Naive thymus-derived CD4-positive, alpha-beta T cell (primary cell): ENCODE data around the gene KLHL36. TPM values are rescaled to one million over a fixed set of nuclear protein-coding genes. Genes with fewer than 3 reads are reported as not detected.

Experiments used
- ATAC-seq: fragments of 150-1000 bp; cut with Tn5 transposase; 2 replicates; pipeline ENCODE4 v1.10.0; 2021; ENCODE audit warnings: mild to moderate bottlenecking, moderate library complexity
- CTCF ChIA-PET: fragments of 350-600 bp; sonication (Branson Sonifier 250); formaldehyde crosslinking; loops from one replicate; lab custom pipeline; 2021; ENCODE audit warnings: antibody characterized with exemption; lab: Charles Lee
- POLR2A ChIA-PET: fragments of 350-600 bp; sonication (Branson Sonifier 250); formaldehyde crosslinking; loops from one replicate; lab custom pipeline; 2021; ENCODE audit warnings: antibody characterized with exemption, inconsistent platforms; lab: Charles Lee
- DNase-seq, 9 donors: peaks; one replicate each; pipeline versions ENCODE4 v3.0.0 to v3.0.0-alpha.2; 2020 to 2022; ENCODE audit warnings: mixed read lengths in 1 of 9
- H3K27ac ChIP-seq: one replicate; pipeline ENCODE4 v1.7.0; 2013; ENCODE audit warnings: mild to moderate bottlenecking, low read depth, low read length, moderate library complexity
- H3K27me3 ChIP-seq, 2 donors: one replicate each; pipeline ENCODE4 v1.7.0; 2013; ENCODE audit warnings: low read length in 2 of 2, mild to moderate bottlenecking in 2 of 2, moderate library complexity in 2 of 2; ENCODE audit not compliant: control insufficient read depth in 2 of 2, insufficient read depth in 2 of 2
- H3K36me3 ChIP-seq, 3 experiments: 1 replicate in 2 of 3; 2 replicates in 1 of 3; pipeline ENCODE4 v1.7.0; 2013; ENCODE audit warnings: low read length in 3 of 3, mild to moderate bottlenecking in 3 of 3, moderate library complexity in 1 of 3; ENCODE audit not compliant: insufficient read depth in 3 of 3, control insufficient read depth in 2 of 3
- H3K4me1 ChIP-seq, 2 donors: one replicate each; pipeline ENCODE4 v1.7.0; 2013; ENCODE audit warnings: low read length in 2 of 2, mild to moderate bottlenecking in 2 of 2, moderate library complexity in 1 of 2; ENCODE audit not compliant: control insufficient read depth in 2 of 2, insufficient read depth in 2 of 2
- H3K4me3 ChIP-seq: 2 replicates; pipeline ENCODE4 v1.7.0; 2013; ENCODE audit warnings: mild to moderate bottlenecking, low read length
- H3K9me3 ChIP-seq, 3 experiments: 1 replicate in 2 of 3; 2 replicates in 1 of 3; pipeline ENCODE4 v1.7.0; 2013; ENCODE audit warnings: low read length in 3 of 3; ENCODE audit not compliant: control insufficient read depth in 2 of 3
- H3K27ac Mint-ChIP-seq, 9 donors: one replicate each; pipeline ENCODE4 v1.8.0; 2020 to 2022; ENCODE audit warnings: mixed read lengths in 9 of 9, mild to moderate bottlenecking in 8 of 9, moderate library complexity in 5 of 9, inconsistent platforms in 2 of 9
- H3K27me3 Mint-ChIP-seq, 5 donors: one replicate each; pipeline ENCODE4 v1.8.0; 2021 to 2022; ENCODE audit warnings: mixed read lengths in 5 of 5, mild to moderate bottlenecking in 1 of 5
- H3K36me3 Mint-ChIP-seq, 5 donors: one replicate each; pipeline ENCODE4 v1.8.0; 2020 to 2022; ENCODE audit warnings: mixed read lengths in 5 of 5, mild to moderate bottlenecking in 3 of 5, inconsistent platforms in 1 of 5
- H3K4me1 Mint-ChIP-seq, 7 donors: one replicate each; pipeline ENCODE4 v1.8.0; 2020 to 2022; ENCODE audit warnings: mixed read lengths in 7 of 7, mild to moderate bottlenecking in 3 of 7, inconsistent platforms in 1 of 7
- H3K4me3 Mint-ChIP-seq, 10 donors: one replicate each; pipeline ENCODE4 v1.8.0; 2020 to 2022; ENCODE audit warnings: mild to moderate bottlenecking in 10 of 10, mixed read lengths in 10 of 10, moderate library complexity in 6 of 10, inconsistent platforms in 2 of 10
- H3K9me3 Mint-ChIP-seq, 11 donors: one replicate each; pipeline ENCODE4 v1.8.0; 2020 to 2022; ENCODE audit warnings: mixed read lengths in 11 of 11, mild to moderate bottlenecking in 4 of 11, inconsistent platforms in 1 of 11, moderate library complexity in 1 of 11
- intact Hi-C, 2 donors: fragments of 100-400 bp; cut with micrococcal nuclease; formaldehyde crosslinking; loops; one replicate each; pipeline ENCODE4 v1.15.1; 2023
- polyA plus RNA-seq, 2 donors: library from polyadenylated mRNA; unstranded; fragments of 300-500 nt; fragmentation: Illumina TruSeq; gene quantifications; one replicate each; pipeline ENCODE4 v1.2.3, GENCODE V29; 2021
- total RNA-seq, 6 experiments: library from RNA in 5 of 6; stranded (reverse) in 5 of 6; gene quantifications; 1 replicate in 5 of 6; 2 replicates in 1 of 6; pipeline ENCODE4 v1.2.3 and lab custom pipeline; 2021 to 2026

KLHL36 gene
- total and polyA plus RNA-seq, 7 experiments from 2014 or later = 45.8 to 161 (median 80.0) TPM

DNA sequence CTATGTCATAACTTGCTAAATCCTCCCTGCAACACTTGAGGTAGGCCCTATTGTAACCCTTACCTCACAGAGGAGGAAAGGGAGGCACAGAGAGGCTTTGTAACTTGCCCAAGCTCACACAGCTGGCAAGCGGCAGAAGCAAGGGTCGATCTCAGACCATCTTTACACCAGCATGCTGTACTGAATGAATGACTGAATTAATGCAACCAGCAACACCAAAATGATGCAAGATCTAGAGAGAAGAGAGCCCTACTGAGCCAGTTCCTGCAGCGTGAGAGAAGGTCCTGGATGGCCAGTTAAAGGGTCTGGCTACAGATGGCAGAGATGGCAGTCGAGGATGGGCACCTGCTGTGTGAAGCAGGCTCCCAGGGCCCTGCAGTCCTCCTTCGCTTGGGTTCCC lies 8.2 kb upstream of the KLHL36 start:
- Mint-ChIP-seq H3K4me1 (peaks cover 37 to 59% (median 54%) of the 10 kb centered on the region in 7 donors), H3K4me3 (peak overlapping the region in 7 of 10 donors; percentile 33 to 69 (median 42)), H3K27ac (peak overlapping the region in 7 of 9 donors; percentile 14 to 83 (median 70)), H3K36me3 (peaks cover 0 to 1% (median 0%) of the 10 kb centered on the region in 5 donors), H3K27me3 (peaks cover 0 to 33% (median 0%) of the 10 kb centered on the region in 5 donors), H3K9me3 (peaks cover 0 to 2% (median 0%) of the 10 kb centered on the region in 11 donors)
- no peak overlapping the region for H3K4me3 ChIP-seq
- H3K9me3 ChIP-seq = no peaks in the 10 kb centered on the region
- peaks cover 7 to 37% of the 10 kb centered on the region in 2 donors for H3K4me1 ChIP-seq
- DNase-seq (no peak), ATAC-seq (no peak)
- no peaks in the 10 kb centered on the region for H3K27me3 ChIP-seq
- H3K27ac ChIP-seq = no peak overlapping the region
- no peaks in the 10 kb centered on the region for H3K36me3 ChIP-seq
- POLR2A ChIA-PET = interaction anchor here (1.1 to 1.4 kb wide), 2 partner anchors 10 to 11 kb away, joined by 3 to 6 read pairs; no protein-coding TSS in a partner anchor
- intact Hi-C loops = loop anchor here in 1 of 2 donors (10.0 kb wide), 1 partner anchor 385 kb away; the partner anchor contains the start of gene KIAA0513
- CTCF ChIA-PET = interaction anchor here (3.0 kb wide), 1 partner anchor 18 kb away, joined by 11 read pairs; no protein-coding TSS in a partner anchor

DNA sequence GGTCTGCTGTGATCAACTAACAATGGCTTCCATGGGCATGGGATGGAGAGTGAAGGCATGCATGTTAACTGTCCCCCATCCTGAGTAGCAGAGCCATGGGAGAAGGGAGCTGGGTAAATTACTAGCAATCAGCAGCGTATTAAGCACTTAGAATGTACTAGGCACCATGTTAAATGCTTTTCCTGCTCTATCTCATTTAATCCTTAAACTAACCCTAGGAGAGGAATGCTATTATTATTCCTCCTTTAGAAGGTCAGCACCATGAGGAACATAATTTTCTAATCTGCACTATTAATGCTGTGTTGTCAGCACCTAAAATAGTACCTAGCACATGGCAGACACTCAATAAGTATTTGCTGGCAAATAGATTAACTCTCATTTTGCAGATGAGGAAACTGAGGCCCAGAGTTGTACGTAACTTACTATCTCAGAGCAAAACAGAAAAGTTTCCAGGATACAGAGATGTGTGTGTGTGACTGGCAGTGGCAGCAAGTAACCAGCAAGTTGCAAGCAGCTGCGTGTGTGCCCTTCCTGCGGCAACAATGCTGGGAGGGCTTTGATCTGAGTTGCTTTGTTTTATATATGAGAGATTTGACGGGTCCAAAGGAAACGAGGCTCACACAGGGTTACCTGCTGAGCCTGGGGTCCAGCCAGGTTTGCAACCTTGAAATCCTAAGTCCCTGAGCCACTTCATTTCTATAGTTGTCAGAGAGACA lies 6.5 kb upstream of the KLHL36 start:
- POLR2A ChIA-PET = interaction anchor here (0.6 to 1.6 kb wide), 9 partner anchors 10 to 137 kb away, joined by 3 to 6 read pairs (median 3); no protein-coding TSS in a partner anchor
- H3K4me1 Mint-ChIP-seq = peaks cover 40 to 60% (median 58%) of the 10 kb centered on the region in 7 donors
- intact Hi-C loops = loop anchor here in 1 of 2 donors (1.0 to 10.0 kb wide), 3 partner anchors 10 to 383 kb away; partner anchors contain the start of gene KIAA0513
- Histone ChIP-seq H3K4me1 (peaks cover 7 to 37% of the 10 kb centered on the region in 2 donors), H3K4me3 (peak overlapping the region; percentile 17), H3K27ac (peak overlapping the region; percentile 52), H3K27me3 (no peaks in the 10 kb centered on the region), H3K36me3 (no peaks in the 10 kb centered on the region), H3K9me3 (no peaks in the 10 kb centered on the region)
- DNase-seq (peak in 7 of 9 donors; percentile 30 to 61 (median 45)), ATAC-seq (peak; percentile 48)
- H3K27ac Mint-ChIP-seq = peak overlapping the region; percentile 59 to 90 (median 83)
- CTCF ChIA-PET = interaction anchor here (0.7 to 3.0 kb wide), 6 partner anchors 19 to 131 kb away, joined by 3 to 11 read pairs (median 4); no protein-coding TSS in a partner anchor
- peaks cover 0 to 1% (median 0%) of the 10 kb centered on the region in 5 donors for H3K36me3 Mint-ChIP-seq
- H3K9me3 Mint-ChIP-seq = peaks cover 0 to 4% (median 0%) of the 10 kb centered on the region in 11 donors
- H3K27me3 Mint-ChIP-seq = peaks cover 0 to 37% (median 0%) of the 10 kb centered on the region in 5 donors
- H3K4me3 Mint-ChIP-seq = peak overlapping the region; percentile 64 to 84 (median 74)

DNA sequence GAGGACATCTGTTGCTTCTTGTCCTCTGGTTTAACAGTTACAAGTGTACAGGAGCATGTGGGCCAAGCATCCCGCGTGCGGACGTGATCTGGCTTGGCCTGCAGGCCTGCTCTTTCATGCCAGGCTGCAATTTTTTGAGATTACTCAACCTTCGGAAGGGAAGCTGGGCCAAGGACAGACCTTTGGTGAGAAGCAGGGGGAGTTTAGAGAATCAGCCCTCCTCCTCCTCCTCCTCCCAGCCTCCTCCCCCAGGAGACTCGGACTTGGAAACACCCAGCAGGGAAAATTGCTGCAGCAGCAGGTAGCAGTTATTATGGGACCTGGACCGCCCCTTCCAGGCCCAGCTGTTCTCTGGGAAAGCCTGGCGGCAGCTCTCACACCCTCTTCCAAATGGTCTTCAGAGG lies 5.1 kb upstream of the KLHL36 start:
- no peak for ATAC-seq
- ChIA-PET POLR2A (interaction anchor here (0.9 to 1.6 kb wide), 4 partner anchors 15 to 89 kb away, joined by 3 to 6 read pairs (median 3); no protein-coding TSS in a partner anchor), CTCF (interaction anchor here (1.9 to 3.0 kb wide), 2 partner anchors 21 to 29 kb away, joined by 9 to 11 read pairs; no protein-coding TSS in a partner anchor)
- H3K36me3 ChIP-seq = no peaks in the 10 kb centered on the region
- H3K4me1 ChIP-seq = peaks cover 7 to 40% of the 10 kb centered on the region in 2 donors
- no peaks in the 10 kb centered on the region for H3K27me3 ChIP-seq
- Mint-ChIP-seq H3K36me3 (peaks cover 0 to 4% (median 0%) of the 10 kb centered on the region in 5 donors), H3K9me3 (peaks cover 0 to 7% (median 0%) of the 10 kb centered on the region in 11 donors), H3K4me3 (no peak overlapping the region), H3K27ac (no peak overlapping the region), H3K27me3 (peaks cover 0 to 41% (median 0%) of the 10 kb centered on the region in 5 donors), H3K4me1 (peaks cover 41 to 54% (median 52%) of the 10 kb centered on the region in 7 donors)
- no peak overlapping the region for H3K27ac ChIP-seq
- H3K4me3 ChIP-seq = no peak overlapping the region
- DNase-seq = no peak
- intact Hi-C loops = loop anchor here in 1 of 2 donors (10.0 kb wide), 1 partner anchor 382 kb away; the partner anchor contains the start of gene KIAA0513
- H3K9me3 ChIP-seq = no peaks in the 10 kb centered on the region

DNA sequence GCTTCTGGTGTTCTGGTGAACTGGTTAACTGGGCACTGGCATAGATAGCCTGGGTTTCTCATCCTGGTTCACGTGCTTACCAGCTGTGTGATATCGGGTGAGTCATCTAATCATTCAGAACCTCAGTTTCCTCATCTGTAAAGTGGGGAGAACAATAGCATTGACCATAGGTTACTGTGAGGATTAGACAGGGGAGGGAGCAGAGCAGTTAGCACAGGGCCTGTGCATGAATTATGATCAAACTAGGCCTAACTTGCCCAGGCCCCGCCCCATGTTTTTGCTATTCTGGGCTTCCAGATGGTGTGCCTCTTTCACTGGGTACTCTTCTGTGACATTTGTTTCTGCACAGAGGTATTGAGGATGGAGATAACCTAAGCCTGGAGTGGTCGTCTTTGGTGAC lies 4.6 kb upstream of the KLHL36 start:
- peaks cover 0 to 41% (median 0%) of the 10 kb centered on the region in 5 donors for H3K27me3 Mint-ChIP-seq
- H3K27me3 ChIP-seq = no peaks in the 10 kb centered on the region
- H3K9me3 ChIP-seq = no peaks in the 10 kb centered on the region
- no peak for DNase-seq
- H3K4me3 Mint-ChIP-seq = no peak overlapping the region
- H3K4me1 ChIP-seq = peaks cover 7 to 37% of the 10 kb centered on the region in 2 donors
- ChIA-PET CTCF (interaction anchor here (1.9 kb wide), 1 partner anchor 29 kb away, joined by 9 read pairs; no protein-coding TSS in a partner anchor), POLR2A (interaction anchor here (0.9 to 1.4 kb wide), 3 partner anchors 26 to 86 kb away, joined by 3 read pairs; no protein-coding TSS in a partner anchor)
- H3K9me3 Mint-ChIP-seq = peaks cover 0 to 5% (median 0%) of the 10 kb centered on the region in 11 donors
- H3K36me3 Mint-ChIP-seq = peaks cover 0 to 4% (median 0%) of the 10 kb centered on the region in 5 donors
- no peaks in the 10 kb centered on the region for H3K36me3 ChIP-seq
- peaks cover 41 to 49% (median 48%) of the 10 kb centered on the region in 7 donors for H3K4me1 Mint-ChIP-seq
- no peak overlapping the region for H3K4me3 ChIP-seq
- peak overlapping the region in 2 of 9 donors; percentile 35 to 49 for H3K27ac Mint-ChIP-seq
- no peak for ATAC-seq
- intact Hi-C loops = loop anchor here in 1 of 2 donors (10.0 kb wide), 1 partner anchor 381 kb away; the partner anchor contains the start of gene KIAA0513
- H3K27ac ChIP-seq = no peak overlapping the region

DNA sequence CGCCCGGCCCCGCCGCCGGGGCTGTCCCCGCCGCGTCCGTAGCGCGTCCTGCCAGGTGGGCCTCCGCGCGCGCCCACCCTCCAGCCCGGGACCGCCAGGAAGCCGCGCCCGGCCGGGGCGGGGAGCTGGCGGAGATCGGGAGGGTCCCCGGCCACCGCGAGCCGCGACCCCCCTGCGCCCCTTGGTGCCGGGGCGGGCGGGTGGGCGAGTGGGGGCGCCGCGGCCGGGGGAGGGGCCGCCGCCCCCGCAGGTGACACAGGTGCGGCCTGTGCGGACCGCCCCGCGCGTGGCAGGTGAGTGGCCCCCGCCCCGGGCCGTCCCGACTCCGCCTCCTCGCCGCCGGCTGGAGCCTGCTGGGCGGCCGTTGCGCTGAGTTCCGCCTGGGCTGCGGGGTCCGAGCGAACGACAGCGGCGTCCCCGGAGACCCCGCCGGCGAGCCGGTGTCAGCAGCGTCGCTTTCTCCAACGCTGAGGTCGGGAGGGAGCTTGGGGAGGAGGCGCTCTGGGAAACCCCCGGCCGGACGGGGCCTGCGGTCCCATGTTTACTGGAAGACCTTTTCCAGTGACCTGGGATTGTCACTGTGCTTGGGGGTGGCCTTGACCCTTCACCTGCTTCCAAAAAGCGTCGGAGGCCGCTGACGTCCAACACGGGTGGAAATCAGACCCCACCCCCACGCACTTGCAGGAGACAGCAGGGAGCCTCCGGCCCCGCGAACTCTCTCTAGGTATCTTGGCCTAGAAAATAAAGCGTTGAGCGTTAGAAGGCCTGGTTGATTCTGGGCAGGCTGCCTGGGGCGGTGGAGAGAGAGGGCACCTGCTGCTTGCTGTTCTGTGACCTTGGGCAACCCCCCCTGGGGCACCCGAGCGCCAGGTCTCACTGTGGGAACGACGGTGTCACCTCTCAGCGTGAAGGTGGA lies 542 bp downstream of the KLHL36 start:
- Mint-ChIP-seq H3K27ac (peak overlapping the region; percentile 77 to 91 (median 86)), H3K27me3 (peaks cover 0 to 31% (median 0%) of the 10 kb centered on the region in 5 donors), H3K4me3 (peak overlapping the region; percentile 80 to 92 (median 86)), H3K36me3 (peaks cover 5 to 27% (median 18%) of the 10 kb centered on the region in 5 donors), H3K4me1 (peaks cover 40 to 60% (median 56%) of the 10 kb centered on the region in 7 donors), H3K9me3 (peaks cover 0 to 5% (median 0%) of the 10 kb centered on the region in 11 donors)
- peak overlapping the region; percentile 81 for H3K27ac ChIP-seq
- H3K4me1 ChIP-seq = peaks cover 23 to 49% of the 10 kb centered on the region in 2 donors
- H3K4me3 ChIP-seq = peak overlapping the region; percentile 73
- peak in 7 of 9 donors; percentile 31 to 59 (median 34) for DNase-seq
- no peaks in the 10 kb centered on the region for H3K27me3 ChIP-seq
- peaks cover 0 to 24% (median 0%) of the 10 kb centered on the region in 3 experiments for H3K36me3 ChIP-seq
- no peaks in the 10 kb centered on the region for H3K9me3 ChIP-seq
- intact Hi-C loops = loop anchor here in 1 of 2 donors (2.0 to 10.0 kb wide), 3 partner anchors 24 to 532 kb away; partner anchors contain the start of genes KIAA0513 and MBTPS1
- ChIA-PET CTCF (no interaction called here), POLR2A (interaction anchor here (0.7 to 2.4 kb wide), 12 partner anchors 10 to 144 kb away, joined by 3 to 11 read pairs (median 3); partner anchors contain the start of gene MEAK7)
- peak; percentile 59 for ATAC-seq
